Ectodermal cell (in vitro differentiated cells): ENCODE data around the gene XPO5.
"Not testable (repeated sequence)": the region's sequence is repeated elsewhere in the genome, so short reads cannot be mapped to it uniquely, and the experiment has no call there.

ENCODE experiments used
- H3K27ac ChIP-seq: 2 replicates; pipeline ENCODE4 v1.7.0; 2013; ENCODE audit warnings: mild to moderate bottlenecking, low read depth, low read length; ENCODE audit not compliant: insufficient read depth, poor library complexity, severe bottlenecking
- H3K27me3 ChIP-seq: 2 replicates; pipeline ENCODE4 v1.7.0; 2013; ENCODE audit warnings: mild to moderate bottlenecking, low read length; ENCODE audit not compliant: insufficient read depth, control insufficient read depth, poor library complexity, severe bottlenecking
- H3K36me3 ChIP-seq: one replicate; pipeline ENCODE4 v1.7.0; 2013; ENCODE audit warnings: low read length; ENCODE audit not compliant: control insufficient read depth, insufficient read depth
- H3K4me1 ChIP-seq: one replicate; pipeline ENCODE4 v1.7.0; 2013; ENCODE audit warnings: low read length; ENCODE audit not compliant: control insufficient read depth, insufficient read depth
- H3K4me3 ChIP-seq: 2 replicates; pipeline ENCODE4 v1.7.0; 2013; ENCODE audit warnings: low read depth, low read length, control low read depth; ENCODE audit not compliant: insufficient read depth
- H3K9me3 ChIP-seq: 2 replicates; pipeline ENCODE4 v1.7.0; 2013; ENCODE audit warnings: mild to moderate bottlenecking, low read length, moderate library complexity; ENCODE audit not compliant: control insufficient read depth
- WGBS, 2 experiments: methylation state at CpG; one replicate each; pipeline ENCODE4 v1.1.7; 2013; ENCODE audit warnings: missing lambda C conversion rate in 2 of 2; 5-methylcytosine and 5-hydroxymethylcytosine counted together

XPO5 gene

GRCh38 chr6:43547222-43547621 lies 28.6 kb downstream of the XPO5 start:
- peaks cover 55% of the 10 kb centered on the region for H3K36me3 ChIP-seq
- H3K4me1 ChIP-seq = no peaks in the 10 kb centered on the region
- no peak overlapping the region for H3K27ac ChIP-seq
- 92% methylated on average over 3 of the region's 3 CpGs for WGBS, 2 experiments
- no peaks in the 10 kb centered on the region for H3K27me3 ChIP-seq
- no peaks in the 10 kb centered on the region for H3K9me3 ChIP-seq
- H3K4me3 ChIP-seq = no peak overlapping the region

DNA sequence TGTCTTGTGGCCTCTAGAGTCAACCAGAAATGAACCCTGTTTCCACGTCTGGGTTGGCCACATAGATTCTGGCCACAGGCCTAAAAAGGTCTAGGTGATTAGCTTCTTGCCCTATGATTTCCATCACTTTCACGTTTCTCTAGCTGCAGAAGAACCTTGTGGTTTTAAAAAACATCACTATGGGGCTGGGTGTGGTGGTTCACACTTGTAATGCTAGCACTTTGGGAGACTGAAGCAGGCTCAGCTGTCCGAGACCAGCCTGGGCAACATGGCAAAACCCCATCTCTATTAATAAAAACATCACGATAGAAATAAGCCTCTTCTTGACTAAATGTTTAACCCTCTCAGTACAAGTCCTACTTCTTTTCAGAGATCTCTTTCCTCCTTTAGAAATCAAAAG lies 31.4 kb downstream of the XPO5 start:
- H3K4me1 ChIP-seq = no peaks in the 10 kb centered on the region
- H3K27me3 ChIP-seq = no peaks in the 10 kb centered on the region
- no peaks in the 10 kb centered on the region for H3K9me3 ChIP-seq
- 91 to 93% methylated on average over 4 of the region's 4 CpGs for WGBS, 2 experiments
- H3K36me3 ChIP-seq = peaks cover 43% of the 10 kb centered on the region
- no peak overlapping the region for H3K4me3 ChIP-seq
- H3K27ac ChIP-seq = no peak overlapping the region

DNA sequence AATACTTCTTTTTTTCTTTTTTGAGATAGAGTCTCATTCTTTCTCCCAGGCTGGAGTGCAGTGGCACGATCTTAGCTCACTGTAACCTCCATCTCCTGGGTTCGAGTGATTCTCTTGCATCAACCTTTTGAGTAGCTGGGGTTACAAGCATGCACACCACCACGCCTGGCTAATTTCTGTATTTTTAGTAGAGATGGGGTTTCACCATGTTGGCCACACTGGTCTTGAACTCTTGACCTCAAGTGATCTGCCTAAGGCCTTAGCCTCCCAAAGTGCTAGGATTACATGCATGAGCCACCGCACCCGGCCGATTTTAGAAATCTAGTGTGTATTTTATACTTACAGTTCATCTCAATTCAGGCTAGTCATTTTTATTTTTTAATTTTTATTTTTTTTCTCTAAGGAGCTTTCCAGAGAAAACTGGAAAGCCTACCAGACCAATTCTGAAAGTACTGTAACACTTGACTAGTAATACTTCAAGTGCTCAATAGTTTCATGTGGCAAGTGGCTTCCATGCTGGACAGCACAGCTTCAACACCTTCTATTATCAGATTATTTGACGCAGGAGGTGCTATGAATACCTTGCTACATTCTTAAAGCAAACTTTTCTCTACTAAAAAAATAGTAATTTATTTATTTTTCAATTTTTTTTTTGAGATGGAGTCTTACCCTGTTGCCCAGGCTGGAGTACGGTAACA lies 33.9 kb downstream of the XPO5 start:
- WGBS, 2 experiments = 89 to 94% methylated on average over 8 of the region's 8 CpGs
- Histone ChIP-seq H3K27ac (no peak overlapping the region), H3K36me3 (peaks cover 33% of the 10 kb centered on the region), H3K4me3 (no peak overlapping the region), H3K4me1 (no peaks in the 10 kb centered on the region), H3K27me3 (no peaks in the 10 kb centered on the region), H3K9me3 (no peaks in the 10 kb centered on the region)

GRCh38 chr6:43540507-43540906 lies 35.3 kb downstream of the XPO5 start:
- Histone ChIP-seq H3K27me3 (no peaks in the 10 kb centered on the region), H3K9me3 (no peaks in the 10 kb centered on the region), H3K36me3 (peaks cover 27% of the 10 kb centered on the region), H3K4me3 (no peak overlapping the region), H3K27ac (no peak overlapping the region), H3K4me1 (no peaks in the 10 kb centered on the region)
- WGBS, 2 experiments = 91 to 93% methylated on average over 5 of the region's 5 CpGs

DNA sequence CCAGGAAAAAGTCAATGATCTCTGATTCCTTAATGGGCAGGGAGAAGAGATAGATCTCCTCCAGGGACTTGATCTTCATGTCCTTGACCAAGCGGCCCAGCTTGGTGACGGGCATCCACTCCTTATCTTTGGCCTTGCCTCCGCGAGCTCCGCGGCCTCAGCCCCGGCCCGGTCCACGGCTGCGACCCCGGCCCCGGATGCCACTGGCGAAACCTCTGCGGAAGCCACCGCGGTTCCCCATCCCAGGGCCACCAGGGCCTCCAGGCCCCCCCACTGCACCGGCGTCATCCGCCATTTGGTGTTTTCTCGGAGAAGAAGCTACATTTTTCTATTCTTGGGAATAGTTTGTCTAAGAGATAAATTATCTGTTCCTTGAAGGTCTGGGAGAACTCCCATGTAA lies 36.4 kb downstream of the XPO5 start:
- not testable (repeated sequence) for H3K27ac ChIP-seq, H3K27me3 ChIP-seq, H3K4me1 ChIP-seq, H3K9me3 ChIP-seq, H3K4me3 ChIP-seq
- 97% methylated on average over 20 of the region's 20 CpGs for WGBS, 2 experiments
- H3K36me3 ChIP-seq = peaks cover 22% of the 10 kb centered on the region

DNA sequence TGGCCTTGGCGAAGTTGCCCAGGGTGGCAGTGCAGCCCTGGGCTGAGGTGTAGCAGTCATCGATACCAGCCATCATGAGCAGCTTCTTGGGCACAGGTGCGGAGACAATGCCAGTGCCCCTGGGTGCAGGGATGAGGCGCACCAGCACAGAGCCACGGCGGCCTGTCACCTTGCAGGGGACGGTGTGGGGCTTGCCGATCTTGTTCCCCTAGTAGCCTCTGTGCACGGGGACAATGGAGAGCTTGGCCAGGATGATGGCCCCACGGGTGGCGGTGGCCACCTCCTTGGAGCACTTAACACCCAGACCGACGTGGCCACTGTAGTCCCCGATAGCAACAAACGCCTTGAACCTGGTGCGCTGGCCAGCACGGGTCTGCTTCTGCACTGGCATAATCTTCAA lies 36.9 kb downstream of the XPO5 start:
- not testable (repeated sequence) for H3K27me3 ChIP-seq, H3K4me1 ChIP-seq, H3K9me3 ChIP-seq, H3K4me3 ChIP-seq, H3K27ac ChIP-seq
- WGBS, 2 experiments = 95 to 98% methylated on average over 15 of the region's 17 CpGs
- peaks cover 22% of the 10 kb centered on the region for H3K36me3 ChIP-seq

- no peak overlapping the region for H3K4me3 ChIP-seq
- H3K9me3 ChIP-seq = no peaks in the 10 kb centered on the region
- WGBS, 2 experiments = 86 to 91% methylated on average over 1 of the region's 1 CpG
- no peaks in the 10 kb centered on the region for H3K4me1 ChIP-seq
- H3K27ac ChIP-seq = no peak overlapping the region
- H3K36me3 ChIP-seq = peaks cover 40% of the 10 kb centered on the region
- H3K27me3 ChIP-seq = no peaks in the 10 kb centered on the region
Observed at GRCh38 chr6:43532201-43532600, 43.6 kb downstream of the XPO5 start.

GRCh38 chr6:43524483-43524961 lies 51.3 kb downstream of the XPO5 start:
- H3K27ac ChIP-seq = no peak overlapping the region
- 94 to 97% methylated on average over 10 of the region's 10 CpGs for WGBS, 2 experiments
- H3K9me3 ChIP-seq = no peaks in the 10 kb centered on the region
- H3K36me3 ChIP-seq = peaks cover 81% of the 10 kb centered on the region
- no peaks in the 10 kb centered on the region for H3K27me3 ChIP-seq
- H3K4me1 ChIP-seq = no peaks in the 10 kb centered on the region
- no peak overlapping the region for H3K4me3 ChIP-seq

DNA sequence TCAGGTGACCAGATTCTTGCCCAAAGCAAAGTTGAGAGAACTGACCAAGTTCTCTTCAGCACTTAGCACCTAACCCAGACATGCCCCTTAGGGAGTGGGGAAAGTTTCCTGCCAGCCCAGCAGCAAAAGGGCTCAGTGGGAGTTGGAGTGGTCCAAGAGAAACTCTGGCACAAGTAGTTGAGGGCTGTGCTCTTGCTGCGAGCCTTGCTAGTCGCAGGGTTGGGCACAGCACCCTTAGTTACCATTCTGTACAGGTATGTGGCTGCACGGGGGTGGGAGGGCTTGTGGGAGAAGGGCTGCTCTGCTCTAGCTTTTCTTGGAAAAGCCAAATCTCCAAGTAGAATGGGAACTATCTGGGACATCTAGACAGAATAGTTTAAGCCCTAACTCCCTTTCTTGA lies 52.6 kb downstream of the XPO5 start:
- Histone ChIP-seq H3K4me3 (no peak overlapping the region), H3K27me3 (no peaks in the 10 kb centered on the region), H3K27ac (no peak overlapping the region), H3K9me3 (no peaks in the 10 kb centered on the region), H3K4me1 (no peaks in the 10 kb centered on the region), H3K36me3 (peaks cover 75% of the 10 kb centered on the region)
- 97 to 98% methylated on average over 3 of the region's 3 CpGs for WGBS, 2 experiments

DNA sequence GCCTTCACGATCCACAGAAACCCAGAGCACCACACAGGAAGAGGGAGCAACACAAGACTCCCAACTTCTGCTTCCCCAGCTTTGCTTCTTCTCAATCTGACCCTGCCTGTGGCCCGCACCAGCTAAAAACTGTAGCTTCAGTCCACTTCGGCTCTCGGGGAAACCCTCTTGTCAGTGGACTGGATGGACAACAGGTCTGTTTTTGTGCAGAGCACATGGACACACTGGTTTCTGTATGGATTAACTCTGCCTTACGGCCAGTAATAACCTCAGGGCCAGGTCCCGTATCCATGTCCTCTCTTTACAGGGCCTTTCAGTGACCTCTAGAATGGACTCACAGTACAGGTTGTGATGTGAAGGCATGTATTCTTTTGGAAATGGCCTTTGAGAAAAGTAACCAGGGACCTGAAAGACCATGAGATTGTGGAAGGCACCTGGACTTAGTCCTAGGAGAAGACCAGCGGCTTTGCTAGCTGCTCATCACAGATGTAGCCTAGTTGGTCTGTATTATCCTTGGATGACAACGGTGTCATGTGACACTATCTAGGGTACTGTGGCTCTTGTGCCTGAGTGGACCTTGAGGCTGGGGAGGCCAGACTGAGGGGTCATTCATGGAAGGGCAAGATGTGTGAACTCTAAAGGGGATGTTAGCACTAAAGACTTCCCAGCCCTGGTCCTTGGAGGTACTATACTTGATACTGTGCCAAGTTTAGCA lies 53.1 kb downstream of the XPO5 start:
- no peak overlapping the region for H3K4me3 ChIP-seq
- WGBS, 2 experiments = 95% methylated on average over 8 of the region's 8 CpGs
- H3K4me1 ChIP-seq = no peaks in the 10 kb centered on the region
- H3K9me3 ChIP-seq = no peaks in the 10 kb centered on the region
- no peak overlapping the region for H3K27ac ChIP-seq
- H3K27me3 ChIP-seq = no peaks in the 10 kb centered on the region
- peaks cover 71% of the 10 kb centered on the region for H3K36me3 ChIP-seq
